HK-2 (cell line): ENCODE data around the gene TTC27.
"Not testable (repeated sequence)": the region's sequence is repeated elsewhere in the genome, so short reads cannot be mapped to it uniquely, and the experiment has no call there.

Experiments used
- DNase-seq: peaks from one replicate; pipeline ENCODE4 v3.0.0-alpha.2; 2018; ENCODE audit not compliant: unreplicated experiment

Gene TTC27

DNA sequence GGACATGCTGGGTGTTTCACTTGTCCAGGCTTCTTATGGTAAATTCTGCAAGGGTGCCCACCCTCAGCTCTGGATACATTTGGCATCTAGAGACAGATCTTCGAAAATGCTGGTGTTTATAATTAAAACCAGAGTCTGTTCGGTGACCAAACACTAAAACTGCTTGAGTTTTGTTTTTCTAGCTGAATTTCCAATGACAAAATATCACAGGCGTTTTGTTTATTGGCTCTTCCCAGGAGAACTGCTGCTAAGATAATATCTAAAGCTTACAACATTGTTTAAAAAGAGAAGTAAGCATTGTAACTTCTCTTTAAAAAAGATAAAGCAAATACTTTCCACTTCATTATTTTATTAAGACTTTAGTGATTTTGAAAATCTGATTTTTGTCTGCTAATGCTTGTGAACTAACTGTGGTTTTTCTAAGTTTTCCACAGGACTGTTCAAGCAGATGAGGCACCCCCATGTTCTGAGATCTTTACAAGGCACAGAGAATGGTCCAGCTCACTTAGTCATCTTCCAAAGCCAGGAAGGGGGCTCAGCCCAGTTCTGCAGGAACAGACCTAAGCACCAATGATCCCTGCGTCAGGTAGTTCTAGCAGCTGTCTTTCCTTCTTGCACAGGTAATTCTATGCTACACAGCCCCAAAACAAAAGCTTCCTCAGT, 224.1 kb downstream of the TTC27 start:
- no peak for DNase-seq

DNA sequence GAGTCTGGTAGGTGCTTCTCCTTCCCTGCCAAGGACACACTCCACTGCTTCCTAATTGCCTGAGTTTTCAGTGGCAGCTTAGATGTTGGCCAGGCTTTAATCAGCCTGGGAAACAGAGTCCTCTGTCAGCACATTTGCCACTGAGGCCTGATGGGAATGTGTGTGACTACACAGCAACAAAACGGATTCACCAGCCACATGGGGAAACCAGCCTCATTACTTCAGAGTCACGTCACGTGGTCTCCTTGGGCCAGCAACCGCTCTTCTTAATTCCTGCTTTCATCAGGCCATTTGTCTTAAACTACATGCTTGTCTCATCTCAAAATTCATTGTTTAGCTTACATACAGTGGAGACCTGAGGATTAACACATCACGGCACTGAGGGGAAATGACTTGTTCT, 225.0 kb downstream of the TTC27 start:
- DNase-seq, result no peak

GRCh38 chr2:32856891-32857290, 229.0 kb downstream of the TTC27 start:
- DNase-seq, result no peak

DNA sequence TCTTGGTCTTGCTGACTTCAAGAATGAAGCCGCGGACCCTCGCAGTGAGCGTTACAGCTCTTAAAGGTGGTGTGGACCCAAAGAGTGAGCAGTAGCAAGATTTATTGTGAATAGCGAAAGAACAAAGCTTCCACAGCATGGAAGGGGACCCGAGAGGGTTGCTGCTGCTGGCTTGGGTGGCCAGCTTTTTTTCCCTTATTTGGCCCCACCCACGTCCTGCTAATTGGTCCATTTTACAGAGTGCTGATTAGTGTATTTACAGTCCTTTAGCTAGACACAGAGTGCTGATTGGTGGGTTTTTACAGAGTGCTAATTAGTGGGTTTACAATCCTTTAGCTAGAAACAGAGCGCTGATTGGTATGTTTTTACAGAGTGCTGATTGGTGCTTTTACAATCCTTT, 230.9 kb downstream of the TTC27 start:
- no peak for DNase-seq

GRCh38 chr2:32860385-32860784, 232.5 kb downstream of the TTC27 start:
- DNase-seq, result no peak

DNA sequence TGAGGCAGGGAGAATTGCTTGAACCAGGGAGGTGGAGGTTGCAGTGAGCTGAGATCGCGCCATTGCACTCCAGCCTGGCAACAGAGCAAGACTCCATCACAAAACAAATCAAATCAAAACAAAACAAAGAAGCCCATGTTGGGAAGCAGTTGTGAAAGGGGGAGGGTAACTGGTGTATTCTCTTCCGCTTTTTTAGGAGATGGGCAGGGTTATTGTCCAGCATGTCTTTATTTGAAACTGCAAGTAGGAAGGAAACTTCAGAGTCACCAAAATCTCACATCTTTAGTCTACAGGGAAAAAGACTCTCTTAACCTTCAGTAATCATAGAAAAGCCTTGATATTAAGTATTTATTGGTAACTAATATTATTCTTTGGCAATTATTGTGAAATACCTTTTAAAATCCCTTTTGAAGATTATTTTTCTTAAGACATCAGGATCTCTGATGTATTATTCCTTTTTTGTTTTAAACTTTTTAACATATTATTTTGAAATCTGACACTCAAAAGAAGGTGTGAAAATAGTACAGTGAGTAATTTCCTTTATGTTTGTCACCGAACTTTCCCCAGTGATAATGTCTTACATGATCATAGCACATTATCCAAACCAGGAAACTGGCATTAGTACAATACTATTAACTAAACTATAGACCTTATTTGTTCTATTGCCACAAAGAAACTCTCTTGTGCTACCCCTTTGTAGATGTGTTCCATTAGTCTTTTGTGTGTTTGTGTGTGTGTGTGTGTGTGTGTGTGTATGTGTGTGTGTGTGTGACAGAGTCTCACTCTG, 234.6 kb downstream of the TTC27 start:
- no peak for DNase-seq

GRCh38 chr2:32863326-32863725, 235.5 kb downstream of the TTC27 start:
- DNase-seq, result no peak

DNA sequence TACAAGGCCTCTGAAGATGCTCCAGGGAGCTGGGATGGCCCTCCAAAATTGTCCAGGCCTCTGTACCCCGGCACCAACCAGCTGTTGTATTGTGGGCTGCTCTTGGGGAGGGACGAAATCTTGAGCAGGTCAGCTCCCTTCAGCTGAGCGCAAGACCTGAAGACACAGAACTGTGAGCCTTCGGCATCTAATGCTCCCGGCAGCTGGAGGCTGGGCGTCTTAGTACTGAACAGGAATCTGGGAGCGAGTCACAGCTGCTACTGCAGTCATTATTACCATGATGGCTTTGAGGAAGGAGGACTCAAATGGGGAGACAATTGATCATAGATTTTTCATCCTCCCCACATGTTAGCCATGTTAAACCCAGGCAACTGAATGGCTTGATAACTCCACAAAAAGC, 236.0 kb downstream of the TTC27 start:
- DNase-seq, result no peak

GRCh38 chr2:32864334-32865111, 236.7 kb downstream of the TTC27 start:
- no peak for DNase-seq

GRCh38 chr2:32865399-32866068, 237.7 kb downstream of the TTC27 start:
- peak; percentile 7 for DNase-seq

GRCh38 chr2:32866462-32866861, 238.6 kb downstream of the TTC27 start:
- DNase-seq, result not testable (repeated sequence)
